ENCODE measurements around the gene MCOLN2.

DNA sequence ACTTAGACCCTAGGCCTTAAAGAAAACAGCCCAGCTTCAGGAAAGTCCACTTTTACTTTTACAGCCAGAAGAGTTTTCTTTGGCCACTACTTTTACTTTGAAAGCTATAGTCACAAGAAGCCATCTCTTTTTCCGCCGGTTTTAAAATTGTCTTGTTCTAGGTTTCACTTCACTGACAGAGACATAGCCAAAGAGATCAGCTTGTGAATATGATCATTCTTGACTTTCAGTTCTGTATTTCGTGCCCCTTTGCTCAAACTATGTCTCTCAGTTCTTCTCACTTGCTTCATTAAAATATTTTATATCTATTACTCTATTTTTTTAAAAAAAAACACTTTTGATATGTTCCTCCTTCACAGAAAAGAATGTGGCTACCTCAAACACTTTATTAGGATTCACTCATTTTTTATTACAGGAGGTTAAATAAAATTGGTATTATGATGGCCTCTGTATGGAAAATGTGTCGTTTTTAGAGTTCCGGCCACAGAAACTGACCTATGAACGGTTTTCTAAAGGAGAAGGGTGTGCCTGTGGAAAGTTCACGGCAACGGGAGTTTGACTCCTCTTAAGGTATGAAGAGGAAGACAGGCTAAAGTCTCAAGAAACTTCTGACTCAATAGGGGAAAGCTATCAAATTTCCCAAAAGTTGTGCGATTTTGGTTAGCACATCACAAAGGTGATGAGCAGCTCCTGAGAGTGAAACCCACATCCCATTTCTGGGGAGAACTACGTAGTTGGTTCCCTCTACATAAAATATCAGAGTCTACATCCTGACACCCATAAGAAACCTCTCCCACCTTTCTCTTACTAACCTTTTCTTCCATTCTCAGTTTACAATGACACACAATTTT lies 1.2 kb downstream of the MCOLN2 start:
- TF ChIP-seq FOXM1 (IDR thresholded peaks at IDR 0.05; ENCODE audit: borderline replicate concordance), result no peak
- no peak for TF ChIP-seq FOXK2 (IDR thresholded peaks at IDR 0.05)
- no peak for TF ChIP-seq ZNF384 (IDR thresholded peaks at IDR 0.05)
- no peak for TF ChIP-seq TARDBP (IDR thresholded peaks at IDR 0.05)
- TF ChIP-seq, protein P1, sequence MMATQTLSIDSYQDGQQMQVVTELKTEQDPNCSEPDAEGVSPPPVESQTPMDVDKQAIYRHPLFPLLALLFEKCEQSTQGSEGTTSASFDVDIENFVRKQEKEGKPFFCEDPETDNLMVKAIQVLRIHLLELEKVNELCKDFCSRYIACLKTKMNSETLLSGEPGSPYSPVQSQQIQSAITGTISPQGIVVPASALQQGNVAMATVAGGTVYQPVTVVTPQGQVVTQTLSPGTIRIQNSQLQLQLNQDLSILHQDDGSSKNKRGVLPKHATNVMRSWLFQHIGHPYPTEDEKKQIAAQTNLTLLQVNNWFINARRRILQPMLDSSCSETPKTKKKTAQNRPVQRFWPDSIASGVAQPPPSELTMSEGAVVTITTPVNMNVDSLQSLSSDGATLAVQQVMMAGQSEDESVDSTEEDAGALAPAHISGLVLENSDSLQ (IDR thresholded peaks at IDR 0.05), result no peak
- no peak for TF ChIP-seq BHLHE40 (IDR thresholded peaks at IDR 0.05; ENCODE audit: borderline replicate concordance)
- no peak for TF ChIP-seq SP1 (IDR thresholded peaks at IDR 0.05)
- TF ChIP-seq ELF4 (IDR thresholded peaks at IDR 0.05), result no peak
- TF ChIP-seq SUZ12 (IDR thresholded peaks at IDR 0.05), result no peak
- no peak for TF ChIP-seq FOXA1 (IDR thresholded peaks at IDR 0.05)
- no peak for TF ChIP-seq LEF1 (IDR thresholded peaks at IDR 0.05; ENCODE audit: borderline replicate concordance)
